CD8-positive, alpha-beta memory T cell (primary cell): ENCODE measurements around the gene KCNG1. TPM values are rescaled to one million over a fixed set of nuclear protein-coding genes. Genes with fewer than 3 reads are reported as not detected.
A peak's percentile ranks its signal among the peaks of the same experiment; 100 is the strongest.

Experiments
- CTCF ChIA-PET: fragments of 350-600 bp; sonication (Branson Sonifier 250); formaldehyde crosslinking; loops from one replicate; lab custom pipeline; 2021; ENCODE audit warnings: antibody characterized with exemption; lab: Charles Lee
- POLR2A ChIA-PET: fragments of 350-600 bp; sonication (Branson Sonifier 250); formaldehyde crosslinking; loops from one replicate; lab custom pipeline; 2021; ENCODE audit warnings: antibody characterized with exemption; lab: Charles Lee
- DNase-seq, 5 donors: peaks; one replicate each; pipeline versions ENCODE4 v3.0.0 to v3.0.0-alpha.2; 2020 to 2022; ENCODE audit warnings: mixed read lengths in 1 of 5
- H3K27ac ChIP-seq: one replicate; pipeline ENCODE4 v1.7.0; 2013; ENCODE audit warnings: low read depth, mild to moderate bottlenecking, low read length, moderate library complexity
- H3K27me3 ChIP-seq: 2 replicates; pipeline ENCODE4 v1.7.0; 2013; ENCODE audit warnings: low read length, mild to moderate bottlenecking; ENCODE audit not compliant: insufficient read depth, poor library complexity, severe bottlenecking
- H3K36me3 ChIP-seq: 2 replicates; pipeline ENCODE4 v1.7.0; 2013; ENCODE audit warnings: mild to moderate bottlenecking, low read length, moderate library complexity; ENCODE audit not compliant: insufficient read depth
- H3K4me1 ChIP-seq: 2 replicates; pipeline ENCODE4 v1.7.0; 2013; ENCODE audit warnings: mild to moderate bottlenecking, low read length, moderate library complexity; ENCODE audit not compliant: insufficient read depth
- H3K4me3 ChIP-seq: 2 replicates; pipeline ENCODE4 v1.7.0; 2013; ENCODE audit warnings: mild to moderate bottlenecking, low read length
- H3K9me3 ChIP-seq: 2 replicates; pipeline ENCODE4 v1.7.0; 2013; ENCODE audit warnings: mild to moderate bottlenecking, low read length
- H3K27ac Mint-ChIP-seq, 8 donors: one replicate each; pipeline ENCODE4 v1.8.0; 2020 to 2021; ENCODE audit warnings: mixed read lengths in 8 of 8, mild to moderate bottlenecking in 6 of 8, inconsistent platforms in 3 of 8, moderate library complexity in 3 of 8
- H3K27me3 Mint-ChIP-seq, 2 donors: one replicate each; pipeline ENCODE4 v1.8.0; 2020 to 2021; ENCODE audit warnings: mixed read lengths in 2 of 2, mild to moderate bottlenecking in 1 of 2, moderate library complexity in 1 of 2
- H3K36me3 Mint-ChIP-seq, 3 donors: one replicate each; pipeline ENCODE4 v1.8.0; 2020 to 2021; ENCODE audit warnings: mixed read lengths in 3 of 3, inconsistent platforms in 1 of 3, mild to moderate bottlenecking in 1 of 3
- H3K4me1 Mint-ChIP-seq, 3 donors: one replicate each; pipeline ENCODE4 v1.8.0; 2020 to 2021; ENCODE audit warnings: mixed read lengths in 3 of 3, inconsistent platforms in 1 of 3, mild to moderate bottlenecking in 1 of 3
- H3K4me3 Mint-ChIP-seq, 7 donors: one replicate each; pipeline ENCODE4 v1.8.0; 2020 to 2021; ENCODE audit warnings: mixed read lengths in 7 of 7, mild to moderate bottlenecking in 6 of 7, moderate library complexity in 4 of 7, inconsistent platforms in 2 of 7
- H3K9me3 Mint-ChIP-seq, 5 donors: one replicate each; pipeline ENCODE4 v1.8.0; 2020 to 2022; ENCODE audit warnings: mixed read lengths in 5 of 5, mild to moderate bottlenecking in 3 of 5, moderate library complexity in 2 of 5, inconsistent platforms in 1 of 5
- polyA plus RNA-seq: library from polyadenylated mRNA; unstranded; fragments of 300-500 nt; fragmentation: Illumina TruSeq; gene quantifications from one replicate; pipeline ENCODE4 v1.2.3, GENCODE V29; 2021
- total RNA-seq, 2 experiments: library from RNA; stranded (reverse); gene quantifications; one replicate each; pipeline ENCODE4 v1.2.3, GENCODE V29; 2021

KCNG1 gene
- total and polyA plus RNA-seq, 3 experiments from 2014 or later = 3.4 to 4.5 TPM; not detected in 1

GRCh38 chr20:50957276-50957675 is 65.6 kb downstream of the KCNG1 start:
- H3K27ac Mint-ChIP-seq = peak overlapping the region; percentile 99 to 100 (median 100)
- H3K36me3 Mint-ChIP-seq = peaks cover 0 to 55% (median 11%) of the 10 kb centered on the region in 3 donors
- H3K4me1 Mint-ChIP-seq = peaks cover 55 to 83% (median 80%) of the 10 kb centered on the region in 3 donors
- peaks cover 34% of the 10 kb centered on the region for H3K4me1 ChIP-seq
- H3K27me3 ChIP-seq = no peaks in the 10 kb centered on the region
- peak overlapping the region; percentile 91 for H3K4me3 ChIP-seq
- POLR2A ChIA-PET = interaction anchor here (1.2 to 3.3 kb wide), 3 partner anchors 25 to 163 kb away, joined by 9 to 87 read pairs (median 26); partner anchors contain the start of genes ADNP and BCAS4
- no peaks in the 10 kb centered on the region for H3K9me3 ChIP-seq
- H3K9me3 Mint-ChIP-seq = no peaks in the 10 kb centered on the region
- H3K27me3 Mint-ChIP-seq = no peaks in the 10 kb centered on the region
- CTCF ChIA-PET = interaction anchor here (1.4 to 4.6 kb wide), 6 partner anchors 9 to 167 kb away, joined by 3 to 51 read pairs (median 13); partner anchors contain the start of genes ADNP and BCAS4
- DNase-seq = no peak
- H3K4me3 Mint-ChIP-seq = peak overlapping the region; percentile 95 to 98 (median 98)
- H3K36me3 ChIP-seq = peaks cover 16% of the 10 kb centered on the region
- H3K27ac ChIP-seq = peak overlapping the region; percentile 97

GRCh38 chr20:50953821-50954220 is 69.1 kb downstream of the KCNG1 start:
- H3K27me3 ChIP-seq = no peaks in the 10 kb centered on the region
- POLR2A ChIA-PET = no interaction called here
- H3K9me3 ChIP-seq = no peaks in the 10 kb centered on the region
- H3K4me3 Mint-ChIP-seq = no peak overlapping the region
- H3K36me3 Mint-ChIP-seq = peaks cover 4 to 73% (median 20%) of the 10 kb centered on the region in 3 donors
- H3K4me1 ChIP-seq = peaks cover 19% of the 10 kb centered on the region
- no peak for DNase-seq
- H3K27ac ChIP-seq = no peak overlapping the region
- peaks cover 46 to 62% (median 55%) of the 10 kb centered on the region in 3 donors for H3K4me1 Mint-ChIP-seq
- H3K27me3 Mint-ChIP-seq = no peaks in the 10 kb centered on the region
- no peaks in the 10 kb centered on the region for H3K9me3 Mint-ChIP-seq
- peaks cover 41% of the 10 kb centered on the region for H3K36me3 ChIP-seq
- CTCF ChIA-PET = no interaction called here
- peak overlapping the region in 1 of 8 donors; percentile 71 for H3K27ac Mint-ChIP-seq
- H3K4me3 ChIP-seq = no peak overlapping the region

Other genes starting within 250 kb of the KCNG1 start
- 10 to 100 TPM; 23.3 to 25.0 TPM for gene BCAS4, start 228.0 kb downstream of the KCNG1 start, total RNA-seq
- 29.3 TPM for gene BCAS4, start 228.0 kb downstream of the KCNG1 start, polyA plus RNA-seq
- 10 to 100 TPM; 78.1 to 78.6 TPM for gene ADNP, start 91.7 kb downstream of the KCNG1 start, total RNA-seq
- gene ADNP, start 91.7 kb downstream of the KCNG1 start, polyA plus RNA-seq = 11.9 TPM
- 10 to 100 TPM; 75.1 to 77.9 TPM for gene DPM1, start 64.6 kb downstream of the KCNG1 start, total RNA-seq
- gene DPM1, start 64.6 kb downstream of the KCNG1 start, polyA plus RNA-seq = 65.6 TPM
- gene MOCS3, start 64.3 kb downstream of the KCNG1 start, total RNA-seq = 1 to 10 TPM; 7.9 to 8.1 TPM
- gene MOCS3, start 64.3 kb downstream of the KCNG1 start, polyA plus RNA-seq = 3.4 TPM